Endothelial cell (in vitro differentiated cells): ENCODE data around the gene EPHA6. TPM values are rescaled to one million over a fixed set of nuclear protein-coding genes. Genes with fewer than 3 reads are reported as not detected.

Experiments
- DNase-seq: peaks from one replicate; pipeline ENCODE4 v3.0.0; 2021; ENCODE audit warnings: low spot score
- H3K27ac Mint-ChIP-seq: one replicate; pipeline ENCODE4 v1.8.0; 2021; ENCODE audit warnings: mixed read lengths, inconsistent platforms; ENCODE audit not compliant: unreplicated experiment
- H3K27me3 Mint-ChIP-seq: one replicate; pipeline ENCODE4 v1.8.0; 2021; ENCODE audit warnings: mild to moderate bottlenecking, moderate library complexity, mixed read lengths, inconsistent platforms; ENCODE audit not compliant: unreplicated experiment
- H3K36me3 Mint-ChIP-seq: one replicate; pipeline ENCODE4 v1.8.0; 2021; ENCODE audit warnings: mild to moderate bottlenecking, low read depth, mixed read lengths, inconsistent platforms; ENCODE audit not compliant: unreplicated experiment
- H3K4me1 Mint-ChIP-seq: one replicate; pipeline ENCODE4 v1.8.0; 2021; ENCODE audit warnings: mild to moderate bottlenecking, mixed read lengths, inconsistent platforms; ENCODE audit not compliant: unreplicated experiment
- H3K4me3 Mint-ChIP-seq: one replicate; pipeline ENCODE4 v1.8.0; 2021; ENCODE audit warnings: mild to moderate bottlenecking, mixed read lengths, inconsistent platforms; ENCODE audit not compliant: unreplicated experiment
- H3K9me3 Mint-ChIP-seq: one replicate; pipeline ENCODE4 v1.8.0; 2021; ENCODE audit warnings: mixed read lengths, inconsistent platforms; ENCODE audit not compliant: unreplicated experiment
- total RNA-seq: library from RNA; stranded (reverse); fragmentation: NEBNext Ultra II Directional; extraction: Animal tissue kit (Norgen Biotek cat#: 25700); gene quantifications from one replicate; pipeline ENCODE4 v1.2.1, GENCODE V29; 2021; ENCODE audit not compliant: unreplicated experiment
- TF ChIP-seq, protein P1 (sequence below): fragments of 200-600 bp; sonication (generic); IDR thresholded peaks from one replicate; pipeline ENCODE4 v1.5.0; 2021; ENCODE audit warnings: antibody characterized with exemption; ENCODE audit not compliant: unreplicated experiment

Gene EPHA6
- total RNA-seq, 1 donor from 2014 or later = 21.8 TPM

DNA sequence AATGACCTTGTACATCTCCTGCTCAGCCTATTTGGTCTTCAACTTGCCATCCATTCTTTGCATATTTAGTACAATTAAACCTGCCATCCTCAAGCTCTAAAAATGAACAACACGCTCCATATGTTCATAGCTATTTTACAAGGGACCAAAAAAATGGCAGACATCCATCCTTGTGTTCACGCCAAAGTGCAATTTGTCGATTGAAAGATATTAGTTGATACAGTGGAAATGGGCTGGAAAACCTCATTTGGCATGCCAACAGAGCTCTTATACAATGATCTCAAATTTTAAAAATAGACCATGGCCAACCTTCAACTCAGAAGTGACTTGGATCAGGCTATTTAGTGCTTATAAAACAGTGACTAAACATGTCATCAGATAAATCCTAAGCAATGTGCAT lies 536.6 kb downstream of the EPHA6 start:
- no peak for DNase-seq
- no peak overlapping the region for H3K27ac Mint-ChIP-seq
- H3K4me3 Mint-ChIP-seq = no peak overlapping the region
- H3K36me3 Mint-ChIP-seq = peaks cover 4% of the 10 kb centered on the region
- no peaks in the 10 kb centered on the region for H3K4me1 Mint-ChIP-seq
- no peaks in the 10 kb centered on the region for H3K9me3 Mint-ChIP-seq
- TF ChIP-seq, protein P1, sequence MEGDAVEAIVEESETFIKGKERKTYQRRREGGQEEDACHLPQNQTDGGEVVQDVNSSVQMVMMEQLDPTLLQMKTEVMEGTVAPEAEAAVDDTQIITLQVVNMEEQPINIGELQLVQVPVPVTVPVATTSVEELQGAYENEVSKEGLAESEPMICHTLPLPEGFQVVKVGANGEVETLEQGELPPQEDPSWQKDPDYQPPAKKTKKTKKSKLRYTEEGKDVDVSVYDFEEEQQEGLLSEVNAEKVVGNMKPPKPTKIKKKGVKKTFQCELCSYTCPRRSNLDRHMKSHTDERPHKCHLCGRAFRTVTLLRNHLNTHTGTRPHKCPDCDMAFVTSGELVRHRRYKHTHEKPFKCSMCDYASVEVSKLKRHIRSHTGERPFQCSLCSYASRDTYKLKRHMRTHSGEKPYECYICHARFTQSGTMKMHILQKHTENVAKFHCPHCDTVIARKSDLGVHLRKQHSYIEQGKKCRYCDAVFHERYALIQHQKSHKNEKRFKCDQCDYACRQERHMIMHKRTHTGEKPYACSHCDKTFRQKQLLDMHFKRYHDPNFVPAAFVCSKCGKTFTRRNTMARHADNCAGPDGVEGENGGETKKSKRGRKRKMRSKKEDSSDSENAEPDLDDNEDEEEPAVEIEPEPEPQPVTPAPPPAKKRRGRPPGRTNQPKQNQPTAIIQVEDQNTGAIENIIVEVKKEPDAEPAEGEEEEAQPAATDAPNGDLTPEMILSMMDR = no peak
- peaks cover 4% of the 10 kb centered on the region for H3K27me3 Mint-ChIP-seq

DNA sequence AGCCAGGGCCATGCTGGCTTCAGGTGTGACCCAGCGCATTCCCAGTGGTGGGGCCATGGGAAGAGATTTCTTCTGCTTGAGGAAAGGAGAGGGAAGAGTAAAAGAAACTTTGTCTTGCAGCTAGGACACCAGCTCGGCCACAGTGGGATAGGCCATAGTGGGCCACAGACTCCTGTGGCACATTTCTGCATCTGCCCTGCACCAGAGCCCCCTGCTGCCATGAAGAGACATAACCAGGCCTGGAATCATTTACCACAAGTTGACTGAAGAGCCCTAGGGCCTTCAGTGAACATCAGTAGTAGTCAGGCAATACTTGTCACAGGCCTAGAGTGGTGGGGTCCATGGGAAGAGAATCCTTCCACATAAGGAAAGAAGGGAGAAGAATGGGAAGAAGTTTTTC lies 538.8 kb downstream of the EPHA6 start:
- H3K36me3 Mint-ChIP-seq = peaks cover 4% of the 10 kb centered on the region
- H3K27ac Mint-ChIP-seq = no peak overlapping the region
- H3K4me3 Mint-ChIP-seq = no peak overlapping the region
- DNase-seq = no peak
- peaks cover 4% of the 10 kb centered on the region for H3K27me3 Mint-ChIP-seq
- TF ChIP-seq, protein P1 = no peak
- no peaks in the 10 kb centered on the region for H3K9me3 Mint-ChIP-seq
- H3K4me1 Mint-ChIP-seq = no peaks in the 10 kb centered on the region

DNA sequence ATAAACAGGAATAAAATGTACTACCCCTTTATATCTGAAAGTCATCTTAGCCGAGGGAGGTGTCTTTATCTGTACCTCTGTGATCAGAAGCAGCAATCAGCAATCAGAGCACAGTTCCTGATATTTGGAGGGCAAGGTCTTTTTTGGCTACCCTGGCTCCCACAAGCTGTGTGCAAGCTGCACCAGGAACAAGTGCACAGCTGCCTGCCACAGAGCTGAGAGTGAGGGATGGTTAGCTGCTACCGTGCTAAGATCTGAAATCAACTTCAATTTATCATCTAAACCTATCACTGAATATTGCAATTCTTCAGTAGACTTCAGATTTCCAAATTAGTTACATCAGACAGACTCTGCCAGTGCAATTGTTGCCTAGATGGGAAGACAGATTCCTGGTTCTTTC lies 545.6 kb downstream of the EPHA6 start:
- Mint-ChIP-seq H3K27ac (no peak overlapping the region), H3K36me3 (no peaks in the 10 kb centered on the region), H3K4me1 (peaks cover 11% of the 10 kb centered on the region), H3K9me3 (no peaks in the 10 kb centered on the region), H3K4me3 (no peak overlapping the region), H3K27me3 (no peaks in the 10 kb centered on the region)
- no peak for DNase-seq
- TF ChIP-seq, protein P1 = no peak

DNA sequence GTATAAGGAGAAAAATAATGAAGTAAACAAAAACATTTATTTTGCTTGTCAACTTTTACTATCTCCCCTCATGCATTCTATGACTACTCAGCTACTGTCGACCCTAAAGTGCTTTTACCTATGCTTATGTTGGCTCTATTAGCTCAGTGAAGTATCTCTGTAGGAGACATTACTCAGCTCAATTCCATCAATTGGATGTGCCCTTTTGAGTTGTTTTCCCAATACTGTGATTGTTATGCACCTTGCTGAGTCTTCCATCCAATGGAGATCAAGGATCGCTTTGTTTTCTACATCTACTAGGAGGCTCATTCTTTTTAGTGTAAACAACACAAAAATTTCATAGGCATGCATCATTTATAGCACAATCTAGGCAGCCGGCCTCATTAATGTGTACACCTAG lies 546.4 kb downstream of the EPHA6 start:
- no peaks in the 10 kb centered on the region for H3K27me3 Mint-ChIP-seq
- no peak for DNase-seq
- no peaks in the 10 kb centered on the region for H3K9me3 Mint-ChIP-seq

DNA sequence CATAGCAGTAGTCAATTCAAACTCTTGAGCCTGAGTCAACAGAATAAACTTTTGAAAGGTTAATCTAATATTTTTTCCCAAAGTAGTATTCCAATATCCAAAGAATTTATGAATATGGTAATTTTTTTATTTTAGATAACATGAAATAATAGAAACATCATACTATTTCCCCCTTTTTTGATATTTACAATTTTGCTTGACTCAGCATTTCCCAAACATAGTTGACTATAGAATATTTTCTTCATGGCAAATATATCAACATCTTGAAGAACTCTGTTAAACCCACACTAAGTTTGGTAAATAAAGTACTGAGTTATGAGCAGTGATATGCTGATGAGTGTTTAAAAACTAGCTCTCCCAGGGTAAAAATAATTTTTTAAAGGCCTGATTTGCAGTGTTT lies 570.2 kb downstream of the EPHA6 start:
- peaks cover 6% of the 10 kb centered on the region for H3K36me3 Mint-ChIP-seq
- peaks cover 4% of the 10 kb centered on the region for H3K4me1 Mint-ChIP-seq
- no peak overlapping the region for H3K27ac Mint-ChIP-seq
- H3K27me3 Mint-ChIP-seq = no peaks in the 10 kb centered on the region
- DNase-seq = no peak
- H3K4me3 Mint-ChIP-seq = no peak overlapping the region
- TF ChIP-seq, protein P1 = no peak
- H3K9me3 Mint-ChIP-seq = peaks cover 6% of the 10 kb centered on the region

More for the DNA sequence above, 546.4 kb downstream of the EPHA6 start:
- Mint-ChIP-seq H3K36me3 (no peaks in the 10 kb centered on the region), H3K4me3 (no peak overlapping the region), H3K27ac (no peak overlapping the region), H3K4me1 (peaks cover 11% of the 10 kb centered on the region)
- TF ChIP-seq, protein P1 = no peak
